ENCODE measurements around the gene PRSS1. TPM values are rescaled to one million over a fixed set of nuclear protein-coding genes. Genes with fewer than 3 reads are reported as not detected.

Gene PRSS1
- total RNA-seq, 1 experiment from 2014 or later = 7.3 TPM

DNA sequence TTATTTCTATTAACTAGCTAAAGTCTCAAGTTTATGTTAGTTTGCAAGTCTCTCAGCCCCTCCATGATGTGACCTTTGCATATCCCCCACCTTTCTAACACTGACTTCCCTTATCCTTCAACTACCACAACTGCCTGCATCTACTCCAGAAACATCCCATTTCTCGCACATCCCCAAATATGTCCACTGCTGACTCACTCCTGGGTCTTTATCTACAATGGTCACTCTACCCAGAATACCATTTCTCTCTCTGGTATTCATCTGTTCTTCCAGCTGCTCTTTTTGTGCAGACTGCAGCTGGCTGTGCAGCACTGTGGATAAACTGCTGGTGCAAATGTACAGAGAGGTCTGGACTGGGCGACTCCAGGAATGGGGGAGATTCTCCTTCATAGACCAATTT lies 32.7 kb upstream of the PRSS1 start:
- no peak overlapping the region for H3K4me3 ChIP-seq (ENCODE audit: low read depth in 2 of 2, low read length in 2 of 2)
- no peak overlapping the region for H3K27ac ChIP-seq (ENCODE audit: low read length)
- no TSS peak for BruUV-seq (replicated peaks)
- no peaks in the 10 kb centered on the region; the same call in 1 of the 2 replicates for H3K4me1 ChIP-seq (ENCODE audit: control insufficient read depth, insufficient read depth, low read length)
- DNase-seq (ENCODE audit: low read depth, low spot score) (no peak), ATAC-seq (no peak)
- no peaks in the 10 kb centered on the region for H3K9me3 ChIP-seq (ENCODE audit: control insufficient read depth, insufficient read depth, low read depth, low read length)
- POLR2A ChIA-PET = no interaction called here
- H3K27me3 ChIP-seq (ENCODE audit: control insufficient read depth, insufficient read depth, low read length) = peaks cover 4% of the 10 kb centered on the region
- intact Hi-C loops (cut with micrococcal nuclease; ENCODE audit: unreplicated experiment) (loop anchor here (10.0 kb wide), 1 partner anchor 68 kb away; no protein-coding TSS in a partner anchor), in situ Hi-C loops (cut with HindIII; ENCODE audit: low pct_unique_long_range_greater_than_20kb, low sequenced_read_pairs) (no loop called here)
- CTCF ChIA-PET = no interaction called here
- H3K36me3 ChIP-seq (ENCODE audit: control insufficient read depth, insufficient read depth, low read length) = no peaks in the 10 kb centered on the region
- TF ChIP-seq, protein P1, sequence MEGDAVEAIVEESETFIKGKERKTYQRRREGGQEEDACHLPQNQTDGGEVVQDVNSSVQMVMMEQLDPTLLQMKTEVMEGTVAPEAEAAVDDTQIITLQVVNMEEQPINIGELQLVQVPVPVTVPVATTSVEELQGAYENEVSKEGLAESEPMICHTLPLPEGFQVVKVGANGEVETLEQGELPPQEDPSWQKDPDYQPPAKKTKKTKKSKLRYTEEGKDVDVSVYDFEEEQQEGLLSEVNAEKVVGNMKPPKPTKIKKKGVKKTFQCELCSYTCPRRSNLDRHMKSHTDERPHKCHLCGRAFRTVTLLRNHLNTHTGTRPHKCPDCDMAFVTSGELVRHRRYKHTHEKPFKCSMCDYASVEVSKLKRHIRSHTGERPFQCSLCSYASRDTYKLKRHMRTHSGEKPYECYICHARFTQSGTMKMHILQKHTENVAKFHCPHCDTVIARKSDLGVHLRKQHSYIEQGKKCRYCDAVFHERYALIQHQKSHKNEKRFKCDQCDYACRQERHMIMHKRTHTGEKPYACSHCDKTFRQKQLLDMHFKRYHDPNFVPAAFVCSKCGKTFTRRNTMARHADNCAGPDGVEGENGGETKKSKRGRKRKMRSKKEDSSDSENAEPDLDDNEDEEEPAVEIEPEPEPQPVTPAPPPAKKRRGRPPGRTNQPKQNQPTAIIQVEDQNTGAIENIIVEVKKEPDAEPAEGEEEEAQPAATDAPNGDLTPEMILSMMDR (IDR thresholded peaks at IDR 0.05) = no peak
- TF ChIP-seq POLR2AphosphoS5 (IDR thresholded peaks at IDR 0.05; ENCODE audit: low read depth, low read length) = no peak
- TF ChIP-seq, protein P2, sequence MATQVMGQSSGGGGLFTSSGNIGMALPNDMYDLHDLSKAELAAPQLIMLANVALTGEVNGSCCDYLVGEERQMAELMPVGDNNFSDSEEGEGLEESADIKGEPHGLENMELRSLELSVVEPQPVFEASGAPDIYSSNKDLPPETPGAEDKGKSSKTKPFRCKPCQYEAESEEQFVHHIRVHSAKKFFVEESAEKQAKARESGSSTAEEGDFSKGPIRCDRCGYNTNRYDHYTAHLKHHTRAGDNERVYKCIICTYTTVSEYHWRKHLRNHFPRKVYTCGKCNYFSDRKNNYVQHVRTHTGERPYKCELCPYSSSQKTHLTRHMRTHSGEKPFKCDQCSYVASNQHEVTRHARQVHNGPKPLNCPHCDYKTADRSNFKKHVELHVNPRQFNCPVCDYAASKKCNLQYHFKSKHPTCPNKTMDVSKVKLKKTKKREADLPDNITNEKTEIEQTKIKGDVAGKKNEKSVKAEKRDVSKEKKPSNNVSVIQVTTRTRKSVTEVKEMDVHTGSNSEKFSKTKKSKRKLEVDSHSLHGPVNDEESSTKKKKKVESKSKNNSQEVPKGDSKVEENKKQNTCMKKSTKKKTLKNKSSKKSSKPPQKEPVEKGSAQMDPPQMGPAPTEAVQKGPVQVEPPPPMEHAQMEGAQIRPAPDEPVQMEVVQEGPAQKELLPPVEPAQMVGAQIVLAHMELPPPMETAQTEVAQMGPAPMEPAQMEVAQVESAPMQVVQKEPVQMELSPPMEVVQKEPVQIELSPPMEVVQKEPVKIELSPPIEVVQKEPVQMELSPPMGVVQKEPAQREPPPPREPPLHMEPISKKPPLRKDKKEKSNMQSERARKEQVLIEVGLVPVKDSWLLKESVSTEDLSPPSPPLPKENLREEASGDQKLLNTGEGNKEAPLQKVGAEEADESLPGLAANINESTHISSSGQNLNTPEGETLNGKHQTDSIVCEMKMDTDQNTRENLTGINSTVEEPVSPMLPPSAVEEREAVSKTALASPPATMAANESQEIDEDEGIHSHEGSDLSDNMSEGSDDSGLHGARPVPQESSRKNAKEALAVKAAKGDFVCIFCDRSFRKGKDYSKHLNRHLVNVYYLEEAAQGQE (IDR thresholded peaks at IDR 0.05; ENCODE audit: insufficient read depth in 1 of 2, low read depth in 2 of 2, low read length in 1 of 2) = no peak
- no peak for TF ChIP-seq SIN3A (IDR thresholded peaks at IDR 0.05; ENCODE audit: borderline replicate concordance, insufficient read depth, low read depth, low read length)
- TF ChIP-seq TCF7L2 (IDR thresholded peaks at IDR 0.05; ENCODE audit: low read depth, low read length) = no peak

DNA sequence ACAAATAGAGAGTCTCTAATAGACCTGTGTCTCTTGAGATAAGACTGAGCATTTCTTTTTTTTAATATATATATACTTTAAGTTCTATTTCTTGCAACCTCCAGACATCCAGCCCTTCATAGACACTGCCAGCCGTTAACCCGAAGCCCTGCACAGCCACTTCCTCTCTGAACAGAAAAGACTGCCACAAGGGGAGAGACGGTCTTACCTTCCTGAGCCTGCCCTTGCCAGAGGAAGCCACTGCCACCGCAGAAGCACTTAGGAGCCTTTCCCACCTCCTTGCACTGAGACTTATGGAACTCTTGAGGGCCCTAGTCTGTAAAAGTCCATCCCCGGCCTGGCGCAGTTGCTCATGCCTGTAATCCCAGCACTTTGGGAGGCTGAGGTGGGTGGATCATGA lies 31.8 kb upstream of the PRSS1 start:
- POLR2A ChIA-PET = no interaction called here
- no peak for ATAC-seq
- H3K36me3 ChIP-seq (ENCODE audit: control insufficient read depth, insufficient read depth, low read length) = no peaks in the 10 kb centered on the region
- no TSS peak for BruUV-seq (replicated peaks)
- in situ Hi-C loops (cut with HindIII; ENCODE audit: low pct_unique_long_range_greater_than_20kb, low sequenced_read_pairs) (no loop called here), intact Hi-C loops (cut with micrococcal nuclease; ENCODE audit: unreplicated experiment) (loop anchor here (10.0 kb wide), 1 partner anchor 67 kb away; no protein-coding TSS in a partner anchor)
- no peaks in the 10 kb centered on the region for H3K9me3 ChIP-seq (ENCODE audit: control insufficient read depth, insufficient read depth, low read depth, low read length)
- no peak overlapping the region for H3K27ac ChIP-seq (ENCODE audit: low read length)
- no peak for DNase-seq (ENCODE audit: low read depth, low spot score)
- H3K27me3 ChIP-seq (ENCODE audit: control insufficient read depth, insufficient read depth, low read length) = peaks cover 2% of the 10 kb centered on the region
- TF ChIP-seq TCF7L2 (IDR thresholded peaks at IDR 0.05; ENCODE audit: low read depth, low read length) = no peak
- TF ChIP-seq, protein P2 (IDR thresholded peaks at IDR 0.05; ENCODE audit: insufficient read depth in 1 of 2, low read depth in 2 of 2, low read length in 1 of 2) = no peak
- TF ChIP-seq, protein P1 (IDR thresholded peaks at IDR 0.05) = no peak
- TF ChIP-seq POLR2AphosphoS5 (IDR thresholded peaks at IDR 0.05; ENCODE audit: low read depth, low read length) = no peak
- TF ChIP-seq SIN3A (IDR thresholded peaks at IDR 0.05; ENCODE audit: borderline replicate concordance, insufficient read depth, low read depth, low read length) = no peak
- H3K4me3 ChIP-seq (ENCODE audit: low read depth in 2 of 2, low read length in 2 of 2) = no peak overlapping the region
- no peaks in the 10 kb centered on the region; the same call in 1 of the 2 replicates for H3K4me1 ChIP-seq (ENCODE audit: control insufficient read depth, insufficient read depth, low read length)
- CTCF ChIA-PET = no interaction called here

Measured in Panc1 (cell line).